ENCODE measurements around the gene FOXP1. TPM values are rescaled to one million over a fixed set of nuclear protein-coding genes. Genes with fewer than 3 reads are reported as not detected.

Gene FOXP1
- total RNA-seq, 2 experiments from 2014 or later, result 493 to 508 TPM

DNA sequence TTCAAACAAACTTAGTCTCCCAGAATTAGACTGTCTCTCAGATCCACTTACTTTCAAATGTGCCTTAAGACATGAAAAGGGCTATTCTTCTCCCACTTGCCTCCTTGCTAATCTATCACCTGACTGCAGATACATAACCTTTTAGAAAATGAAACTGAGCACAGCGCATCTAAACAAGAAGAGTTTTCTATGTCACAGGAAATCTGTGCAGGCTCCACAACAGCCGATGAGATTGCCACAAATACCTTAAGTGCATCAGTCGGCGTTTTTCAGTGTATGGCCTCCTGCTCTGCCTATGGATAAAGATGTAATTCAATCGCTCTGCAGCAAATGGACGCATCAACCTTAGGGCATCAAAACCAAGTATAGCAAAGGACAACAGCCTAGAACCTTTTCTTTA lies 544.2 kb downstream of the FOXP1 start:
- peak overlapping the region; percentile 46 for H3K4me3 Mint-ChIP-seq
- intact Hi-C loops (cut with DNase I, micrococcal nuclease), result loop anchor here in 1 of 2 experiments (2.0 kb wide), 1 partner anchor 23 kb away; no protein-coding TSS in a partner anchor
- H3K27ac ChIP-seq (ENCODE audit: low read depth in 1 of 2, low read length in 2 of 2), result peak overlapping the region in 1 of 2 donors; percentile 13
- peaks cover 96% of the 10 kb centered on the region for H3K36me3 ChIP-seq (ENCODE audit: insufficient read depth, low read length)
- ChIA-PET CTCF (interaction anchor here (1.4 kb wide), 1 partner anchor 16 kb away, joined by 3 read pairs; no protein-coding TSS in a partner anchor), POLR2A (interaction anchor here (1.0 kb wide), 1 partner anchor 23 kb away, joined by 4 read pairs; no protein-coding TSS in a partner anchor)
- H3K36me3 Mint-ChIP-seq (ENCODE audit: low read depth), result peaks cover 100% of the 10 kb centered on the region
- H3K9me3 ChIP-seq (ENCODE audit: control insufficient read depth in 1 of 2, insufficient read depth in 1 of 2, low read length in 2 of 2), result no peaks in the 10 kb centered on the region
- ATAC-seq (ENCODE audit: poor library complexity) (peak; percentile 87), DNase-seq (peak in 8 of 14 experiments; percentile 6 to 68 (median 30))
- H3K9me3 Mint-ChIP-seq, result no peaks in the 10 kb centered on the region
- H3K27me3 Mint-ChIP-seq, result no peaks in the 10 kb centered on the region
- no peaks in the 10 kb centered on the region for H3K27me3 ChIP-seq (ENCODE audit: control insufficient read depth in 1 of 2, insufficient read depth in 2 of 2, low read length in 2 of 2)
- peak overlapping the region; percentile 89 for H3K27ac Mint-ChIP-seq
- H3K4me1 ChIP-seq (ENCODE audit: insufficient read depth, low read length), result peaks cover 25% of the 10 kb centered on the region
- no peak overlapping the region for H3K4me3 ChIP-seq (ENCODE audit: low read length)
- TF ChIP-seq, protein P1, sequence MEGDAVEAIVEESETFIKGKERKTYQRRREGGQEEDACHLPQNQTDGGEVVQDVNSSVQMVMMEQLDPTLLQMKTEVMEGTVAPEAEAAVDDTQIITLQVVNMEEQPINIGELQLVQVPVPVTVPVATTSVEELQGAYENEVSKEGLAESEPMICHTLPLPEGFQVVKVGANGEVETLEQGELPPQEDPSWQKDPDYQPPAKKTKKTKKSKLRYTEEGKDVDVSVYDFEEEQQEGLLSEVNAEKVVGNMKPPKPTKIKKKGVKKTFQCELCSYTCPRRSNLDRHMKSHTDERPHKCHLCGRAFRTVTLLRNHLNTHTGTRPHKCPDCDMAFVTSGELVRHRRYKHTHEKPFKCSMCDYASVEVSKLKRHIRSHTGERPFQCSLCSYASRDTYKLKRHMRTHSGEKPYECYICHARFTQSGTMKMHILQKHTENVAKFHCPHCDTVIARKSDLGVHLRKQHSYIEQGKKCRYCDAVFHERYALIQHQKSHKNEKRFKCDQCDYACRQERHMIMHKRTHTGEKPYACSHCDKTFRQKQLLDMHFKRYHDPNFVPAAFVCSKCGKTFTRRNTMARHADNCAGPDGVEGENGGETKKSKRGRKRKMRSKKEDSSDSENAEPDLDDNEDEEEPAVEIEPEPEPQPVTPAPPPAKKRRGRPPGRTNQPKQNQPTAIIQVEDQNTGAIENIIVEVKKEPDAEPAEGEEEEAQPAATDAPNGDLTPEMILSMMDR (IDR thresholded peaks at IDR 0.05), result no peak
- H3K4me1 Mint-ChIP-seq (ENCODE audit: low read depth), result peaks cover 96% of the 10 kb centered on the region

DNA sequence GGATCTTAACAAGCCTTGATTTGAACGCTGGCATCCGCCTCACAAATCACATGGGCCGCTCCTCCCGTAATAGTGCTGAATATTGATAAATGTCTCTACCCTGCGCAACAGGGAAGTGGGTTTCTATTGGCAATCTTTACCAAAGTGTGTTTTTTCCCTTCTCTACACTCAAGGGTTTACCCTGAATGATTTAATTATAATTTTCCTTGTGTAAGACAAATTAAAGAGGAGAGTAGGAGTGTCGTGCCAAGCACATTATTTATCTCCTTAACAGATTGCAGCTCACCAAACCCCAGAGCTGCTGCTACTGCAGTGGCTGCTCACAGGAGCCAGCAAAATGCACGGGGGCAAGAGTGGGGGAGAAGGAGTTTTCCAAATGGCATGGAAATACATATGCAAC lies 545.8 kb downstream of the FOXP1 start:
- Mint-ChIP-seq H3K4me1 (ENCODE audit: low read depth) (peaks cover 98% of the 10 kb centered on the region), H3K9me3 (no peaks in the 10 kb centered on the region), H3K27ac (peak overlapping the region; percentile 86), H3K27me3 (no peaks in the 10 kb centered on the region), H3K36me3 (ENCODE audit: low read depth) (peaks cover 100% of the 10 kb centered on the region), H3K4me3 (no peak overlapping the region)
- Histone ChIP-seq H3K4me3 (ENCODE audit: low read length) (no peak overlapping the region), H3K9me3 (ENCODE audit: control insufficient read depth in 1 of 2, insufficient read depth in 1 of 2, low read length in 2 of 2) (no peaks in the 10 kb centered on the region), H3K36me3 (ENCODE audit: insufficient read depth, low read length) (peaks cover 95% of the 10 kb centered on the region), H3K27me3 (ENCODE audit: control insufficient read depth in 1 of 2, insufficient read depth in 2 of 2, low read length in 2 of 2) (no peaks in the 10 kb centered on the region), H3K27ac (ENCODE audit: low read depth in 1 of 2, low read length in 2 of 2) (no peak overlapping the region), H3K4me1 (ENCODE audit: insufficient read depth, low read length) (peaks cover 33% of the 10 kb centered on the region)
- CTCF ChIA-PET, result interaction anchor here (0.7 to 1.0 kb wide), 2 partner anchors 14 to 490 kb away, joined by 3 read pairs; no protein-coding TSS in a partner anchor
- intact Hi-C loops (cut with DNase I, micrococcal nuclease), result loop anchor here in 1 of 2 experiments (2.0 kb wide), 1 partner anchor 25 kb away; no protein-coding TSS in a partner anchor
- TF ChIP-seq, protein P1 (IDR thresholded peaks at IDR 0.05), result no peak
- DNase-seq (no peak), ATAC-seq (ENCODE audit: poor library complexity) (no peak)
- POLR2A ChIA-PET, result interaction anchor here (0.5 to 1.1 kb wide), 3 partner anchors 25 to 91 kb away, joined by 4 to 5 read pairs (median 4); no protein-coding TSS in a partner anchor

DNA sequence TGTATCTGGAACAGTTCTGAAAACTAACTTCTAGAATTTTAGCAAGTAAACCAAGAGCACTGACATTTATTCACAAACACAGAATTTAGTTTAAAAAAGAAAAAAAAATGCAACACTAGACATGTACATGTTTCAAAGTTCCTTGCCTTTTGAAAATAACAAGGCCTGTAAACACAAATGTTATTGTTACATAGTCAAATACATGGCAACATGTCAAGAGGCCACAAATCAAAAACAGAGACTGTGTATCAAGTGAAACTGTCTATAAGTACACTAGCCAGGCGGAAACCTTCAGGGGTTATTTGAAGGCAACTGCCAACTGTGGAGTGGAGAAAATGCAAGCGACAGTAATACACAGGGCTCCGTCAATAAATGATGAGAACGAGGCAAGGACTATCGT lies 547.6 kb downstream of the FOXP1 start:
- peaks cover 40% of the 10 kb centered on the region for H3K4me1 ChIP-seq (ENCODE audit: insufficient read depth, low read length)
- H3K4me3 ChIP-seq (ENCODE audit: low read length), result no peak overlapping the region
- DNase-seq (no peak), ATAC-seq (ENCODE audit: poor library complexity) (no peak)
- Mint-ChIP-seq H3K4me1 (ENCODE audit: low read depth) (peaks cover 98% of the 10 kb centered on the region), H3K27me3 (no peaks in the 10 kb centered on the region), H3K4me3 (peak overlapping the region; percentile 32), H3K36me3 (ENCODE audit: low read depth) (peaks cover 100% of the 10 kb centered on the region), H3K27ac (peak overlapping the region; percentile 86), H3K9me3 (no peaks in the 10 kb centered on the region)
- H3K9me3 ChIP-seq (ENCODE audit: control insufficient read depth in 1 of 2, insufficient read depth in 1 of 2, low read length in 2 of 2), result no peaks in the 10 kb centered on the region
- no peak overlapping the region for H3K27ac ChIP-seq (ENCODE audit: low read depth in 1 of 2, low read length in 2 of 2)
- no peaks in the 10 kb centered on the region for H3K27me3 ChIP-seq (ENCODE audit: control insufficient read depth in 1 of 2, insufficient read depth in 2 of 2, low read length in 2 of 2)
- ChIA-PET POLR2A (interaction anchor here (0.6 to 0.7 kb wide), 2 partner anchors 51 to 93 kb away, joined by 3 to 6 read pairs; no protein-coding TSS in a partner anchor), CTCF (no interaction called here)
- H3K36me3 ChIP-seq (ENCODE audit: insufficient read depth, low read length), result peaks cover 96% of the 10 kb centered on the region
- intact Hi-C loops (cut with DNase I, micrococcal nuclease), result no loop called here
- TF ChIP-seq, protein P1 (IDR thresholded peaks at IDR 0.05), result no peak
